NT2/D1 (cell line): Measurements from ENCODE around the gene POU6F2.

ENCODE experiments used
- DNase-seq: peaks from one replicate; pipeline ENCODE4 v3.0.0-alpha.2; 2011; ENCODE audit warnings: low read depth, low spot score
- H3K27me3 ChIP-seq: 2 replicates; pipeline ENCODE4 v1.6.0; 2011; ENCODE audit warnings: mild to moderate bottlenecking; ENCODE audit not compliant: insufficient read length, insufficient read depth
- H3K36me3 ChIP-seq: 2 replicates; pipeline ENCODE4 v1.6.1; 2011; ENCODE audit warnings: mild to moderate bottlenecking, low read length, mixed read lengths; ENCODE audit not compliant: insufficient read depth, insufficient read length
- H3K4me1 ChIP-seq: 2 replicates; pipeline ENCODE4 v1.5.1; 2011; ENCODE audit not compliant: insufficient read depth, insufficient read length
- H3K4me3 ChIP-seq: 2 replicates; pipeline ENCODE4 v1.5.1; 2011; ENCODE audit warnings: low read depth; ENCODE audit not compliant: insufficient read length
- H3K9ac ChIP-seq: 2 replicates; pipeline ENCODE4 v1.6.0; 2011; ENCODE audit warnings: low read depth; ENCODE audit not compliant: insufficient read length
- H3K9me3 ChIP-seq: 2 replicates; pipeline ENCODE4 v1.5.1; 2011; ENCODE audit warnings: mild to moderate bottlenecking, low read length; ENCODE audit not compliant: insufficient read depth
- SUZ12 ChIP-seq: IDR thresholded peaks from 2 replicates; pipeline ENCODE4 v1.6.1; 2011; ENCODE audit not compliant: insufficient read length, insufficient read depth; ENCODE audit errors: extremely low read depth
- YY1 ChIP-seq: IDR thresholded peaks from 2 replicates; pipeline ENCODE4 v1.6.1; 2011; ENCODE audit not compliant: insufficient read length, insufficient read depth
- ZNF274 ChIP-seq: IDR thresholded peaks from 2 replicates; pipeline ENCODE4 v1.6.1; 2011; ENCODE audit warnings: mild to moderate bottlenecking, low read depth, low read length

The POU6F2 gene

DNA sequence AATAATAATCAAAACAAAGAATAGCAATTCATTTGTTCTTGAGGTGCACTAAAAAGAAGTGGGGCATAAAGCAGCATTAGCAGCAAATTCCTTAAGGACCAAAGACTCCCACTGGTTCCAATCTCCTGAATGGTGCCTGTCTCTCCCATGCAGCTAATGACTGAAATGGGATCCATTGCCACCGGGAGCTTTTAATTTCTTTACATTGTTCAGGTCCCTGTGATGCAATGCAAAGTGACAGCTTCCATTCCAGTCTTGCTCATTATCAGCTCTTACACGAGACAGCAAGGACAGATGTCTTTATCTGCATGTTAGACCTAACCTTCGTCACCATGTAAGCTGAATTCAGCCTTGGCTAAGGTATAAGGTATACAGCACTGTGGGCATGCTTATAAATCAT, 148.1 kb downstream of the POU6F2 start:
- TF ChIP-seq ZNF274 (no peak), YY1 (no peak), SUZ12 (no peak)
- DNase-seq: no peak

DNA sequence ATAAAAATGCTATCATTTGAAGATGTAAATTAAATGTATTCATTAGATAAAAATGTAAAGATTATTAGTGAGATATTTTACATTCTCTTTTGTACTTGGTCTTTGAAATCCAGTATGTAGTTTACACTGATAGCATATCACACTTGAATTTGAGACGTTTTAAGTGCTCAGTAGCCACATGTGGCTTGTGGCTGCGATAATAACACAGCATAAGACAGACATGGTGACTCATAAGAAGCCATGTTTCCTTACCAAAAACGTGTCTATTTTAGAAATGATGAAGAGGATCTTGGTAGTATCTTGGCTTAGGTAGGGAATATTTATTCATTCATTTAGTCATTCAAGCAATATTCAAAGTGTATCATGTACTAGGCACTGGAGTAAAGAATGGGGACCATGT, 149.3 kb downstream of the POU6F2 start:
- H3K27me3 ChIP-seq: no peaks in the 10 kb centered on the region
- no peaks in the 10 kb centered on the region for H3K36me3 ChIP-seq
- no peak overlapping the region for H3K9ac ChIP-seq
- no peaks in the 10 kb centered on the region for H3K9me3 ChIP-seq
- no peaks in the 10 kb centered on the region for H3K4me1 ChIP-seq
- DNase-seq: no peak
- TF ChIP-seq YY1: no peak
- no peak for TF ChIP-seq ZNF274
- TF ChIP-seq SUZ12: no peak
- no peak overlapping the region for H3K4me3 ChIP-seq

More for the DNA sequence above, 148.1 kb downstream of the POU6F2 start:
- H3K4me3 ChIP-seq: no peak overlapping the region
- no peak overlapping the region for H3K9ac ChIP-seq
- H3K4me1 ChIP-seq: no peaks in the 10 kb centered on the region
- no peaks in the 10 kb centered on the region for H3K36me3 ChIP-seq
- no peaks in the 10 kb centered on the region for H3K9me3 ChIP-seq
- H3K27me3 ChIP-seq: no peaks in the 10 kb centered on the region

GRCh38 chr7:39128287-39128843, 150.7 kb downstream of the POU6F2 start:
- no peaks in the 10 kb centered on the region for H3K9me3 ChIP-seq
- H3K4me3 ChIP-seq: no peak overlapping the region
- H3K4me1 ChIP-seq: no peaks in the 10 kb centered on the region
- no peak overlapping the region for H3K9ac ChIP-seq
- DNase-seq: no peak
- H3K36me3 ChIP-seq: no peaks in the 10 kb centered on the region
- TF ChIP-seq ZNF274 (no peak), YY1 (no peak), SUZ12 (no peak)
- H3K27me3 ChIP-seq: no peaks in the 10 kb centered on the region

DNA sequence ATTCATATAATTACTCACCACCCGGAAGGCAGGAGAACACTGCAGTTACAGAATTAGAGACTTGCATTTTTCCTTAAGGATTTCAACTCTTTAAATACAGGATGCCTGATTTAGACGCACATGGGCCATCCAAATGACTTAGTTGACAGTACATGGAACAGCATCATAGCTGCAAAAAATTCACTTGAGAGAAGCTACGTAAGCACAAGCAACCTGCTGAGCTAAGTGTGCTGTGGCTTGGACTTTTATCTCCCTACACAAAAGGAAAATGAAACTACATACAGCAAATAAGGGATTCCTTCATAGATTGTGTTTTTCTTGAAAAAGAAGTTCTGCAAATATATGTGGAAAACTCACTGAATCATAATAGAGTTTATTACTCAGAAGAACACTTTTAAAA, 152.6 kb downstream of the POU6F2 start:
- no peaks in the 10 kb centered on the region for H3K27me3 ChIP-seq

GRCh38 chr7:39130857-39131526, 153.3 kb downstream of the POU6F2 start:
- H3K36me3 ChIP-seq: no peaks in the 10 kb centered on the region
- H3K4me1 ChIP-seq: no peaks in the 10 kb centered on the region
- H3K9ac ChIP-seq: no peak overlapping the region
- H3K27me3 ChIP-seq: no peaks in the 10 kb centered on the region
- TF ChIP-seq YY1 (no peak), SUZ12 (no peak), ZNF274 (no peak)
- no peaks in the 10 kb centered on the region for H3K9me3 ChIP-seq
- no peak for DNase-seq
- H3K4me3 ChIP-seq: no peak overlapping the region

More for the DNA sequence above, 152.6 kb downstream of the POU6F2 start:
- Histone ChIP-seq H3K9ac (no peak overlapping the region), H3K9me3 (no peaks in the 10 kb centered on the region), H3K4me1 (no peaks in the 10 kb centered on the region), H3K36me3 (no peaks in the 10 kb centered on the region), H3K4me3 (no peak overlapping the region)
- DNase-seq: no peak
- TF ChIP-seq YY1: no peak
- TF ChIP-seq SUZ12: no peak
- TF ChIP-seq ZNF274: no peak

- H3K9ac ChIP-seq: no peak overlapping the region
- TF ChIP-seq SUZ12: no peak
- TF ChIP-seq ZNF274: no peak
- TF ChIP-seq YY1: no peak
- H3K4me1 ChIP-seq: no peaks in the 10 kb centered on the region
- peaks cover 7% of the 10 kb centered on the region for H3K9me3 ChIP-seq
- no peaks in the 10 kb centered on the region for H3K36me3 ChIP-seq
- H3K27me3 ChIP-seq: no peaks in the 10 kb centered on the region
- DNase-seq: no peak
- no peak overlapping the region for H3K4me3 ChIP-seq
Measured at GRCh38 chr7:39132306-39132705, 154.6 kb downstream of the POU6F2 start.

DNA sequence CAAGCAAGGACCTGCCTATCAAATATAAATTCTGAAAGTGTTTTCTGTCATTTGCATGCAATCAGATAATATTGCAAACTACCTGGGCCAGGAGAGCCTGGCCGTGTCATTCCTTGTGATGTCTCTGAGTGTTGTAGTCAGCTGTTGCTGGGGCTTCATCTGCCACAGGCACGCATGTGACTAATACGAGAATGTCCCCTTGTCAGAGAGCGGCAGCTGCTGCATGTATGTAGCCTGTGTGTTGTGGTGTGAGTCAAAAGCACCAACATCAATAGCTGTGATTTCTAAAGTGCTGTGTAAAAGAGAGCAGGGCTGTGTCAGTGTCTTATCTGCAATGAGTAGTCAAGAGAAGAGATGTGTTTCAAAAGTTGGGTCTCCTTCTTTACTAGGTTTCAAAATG, 155.4 kb downstream of the POU6F2 start:
- TF ChIP-seq SUZ12: no peak
- no peak for TF ChIP-seq YY1
- TF ChIP-seq ZNF274: no peak
- peaks cover 11% of the 10 kb centered on the region for H3K9me3 ChIP-seq
- H3K9ac ChIP-seq: no peak overlapping the region
- no peak for DNase-seq
- no peaks in the 10 kb centered on the region for H3K36me3 ChIP-seq
- no peaks in the 10 kb centered on the region for H3K27me3 ChIP-seq
- no peak overlapping the region for H3K4me3 ChIP-seq
- H3K4me1 ChIP-seq: no peaks in the 10 kb centered on the region
